Right ventricle myocardium superior (tissue), 1 donor: ENCODE measurements around the gene BICC1. TPM values are rescaled to one million over a fixed set of nuclear protein-coding genes. Genes with fewer than 3 reads are reported as not detected.
A peak's percentile ranks its signal among the peaks of the same experiment; 100 is the strongest.

Source experiments
- ATAC-seq: fragments of 200-7000 bp; cut with Tn5 transposase; one replicate; pipeline ENCODE4 v1.9.1; 2020; ENCODE audit warnings: mild to moderate bottlenecking; ENCODE audit not compliant: poor library complexity
- DNase-seq: peaks from one replicate; pipeline ENCODE4 v3.0.0-alpha.2; 2020
- intact Hi-C: fragments of 100-400 bp; cut with DNase I; formaldehyde crosslinking; loops from one replicate; pipeline ENCODE4 v1.11.2; 2022
- long read RNA-seq: library from polyadenylated mRNA; unstranded; transcript quantifications from one replicate; pipeline ENCODE4 v2.0.0, GENCODE V29; 2021
- total RNA-seq: library from RNA; stranded (reverse); fragmentation: NEBNext Ultra II Directional; extraction: Animal tissue kit (Norgen Biotek cat#: 25700); gene quantifications from one replicate; pipeline ENCODE4 v1.2.1, GENCODE V29; 2021
- donor health status: DM: no; HTN: yes; CAD: no; lungs with severe emphysema.

BICC1 gene, protein sequence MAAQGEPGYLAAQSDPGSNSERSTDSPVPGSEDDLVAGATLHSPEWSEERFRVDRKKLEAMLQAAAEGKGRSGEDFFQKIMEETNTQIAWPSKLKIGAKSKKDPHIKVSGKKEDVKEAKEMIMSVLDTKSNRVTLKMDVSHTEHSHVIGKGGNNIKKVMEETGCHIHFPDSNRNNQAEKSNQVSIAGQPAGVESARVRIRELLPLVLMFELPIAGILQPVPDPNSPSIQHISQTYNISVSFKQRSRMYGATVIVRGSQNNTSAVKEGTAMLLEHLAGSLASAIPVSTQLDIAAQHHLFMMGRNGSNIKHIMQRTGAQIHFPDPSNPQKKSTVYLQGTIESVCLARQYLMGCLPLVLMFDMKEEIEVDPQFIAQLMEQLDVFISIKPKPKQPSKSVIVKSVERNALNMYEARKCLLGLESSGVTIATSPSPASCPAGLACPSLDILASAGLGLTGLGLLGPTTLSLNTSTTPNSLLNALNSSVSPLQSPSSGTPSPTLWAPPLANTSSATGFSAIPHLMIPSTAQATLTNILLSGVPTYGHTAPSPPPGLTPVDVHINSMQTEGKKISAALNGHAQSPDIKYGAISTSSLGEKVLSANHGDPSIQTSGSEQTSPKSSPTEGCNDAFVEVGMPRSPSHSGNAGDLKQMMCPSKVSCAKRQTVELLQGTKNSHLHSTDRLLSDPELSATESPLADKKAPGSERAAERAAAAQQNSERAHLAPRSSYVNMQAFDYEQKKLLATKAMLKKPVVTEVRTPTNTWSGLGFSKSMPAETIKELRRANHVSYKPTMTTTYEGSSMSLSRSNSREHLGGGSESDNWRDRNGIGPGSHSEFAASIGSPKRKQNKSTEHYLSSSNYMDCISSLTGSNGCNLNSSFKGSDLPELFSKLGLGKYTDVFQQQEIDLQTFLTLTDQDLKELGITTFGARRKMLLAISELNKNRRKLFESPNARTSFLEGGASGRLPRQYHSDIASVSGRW
- total RNA-seq, result 6.1 TPM
- long read RNA-seq, partial matches to known transcripts, result 0 of 3 reads
- long read RNA-seq, other reads (novel, unspliced or antisense), result 3 of 3 reads

GRCh38 chr10:58512491-58513187 is at the start of gene BICC1:
BICC1 (plus strand) TSS chr10:58512872; CDS start chr10:58513144, 272 bp downstream.
- DNase-seq (peak; percentile 62), ATAC-seq (peak; percentile 88)
- intact Hi-C loops, result no loop called here

GRCh38 chr10:58464956-58465355 is 47.7 kb upstream of the BICC1 start:
- ATAC-seq (no peak), DNase-seq (no peak)
- intact Hi-C loops, result no loop called here

- ATAC-seq, result peak; percentile 18
- DNase-seq, result no peak
- intact Hi-C loops, result no loop called here
Observed at GRCh38 chr10:58465629-58466028, 47.0 kb upstream of the BICC1 start.

DNA sequence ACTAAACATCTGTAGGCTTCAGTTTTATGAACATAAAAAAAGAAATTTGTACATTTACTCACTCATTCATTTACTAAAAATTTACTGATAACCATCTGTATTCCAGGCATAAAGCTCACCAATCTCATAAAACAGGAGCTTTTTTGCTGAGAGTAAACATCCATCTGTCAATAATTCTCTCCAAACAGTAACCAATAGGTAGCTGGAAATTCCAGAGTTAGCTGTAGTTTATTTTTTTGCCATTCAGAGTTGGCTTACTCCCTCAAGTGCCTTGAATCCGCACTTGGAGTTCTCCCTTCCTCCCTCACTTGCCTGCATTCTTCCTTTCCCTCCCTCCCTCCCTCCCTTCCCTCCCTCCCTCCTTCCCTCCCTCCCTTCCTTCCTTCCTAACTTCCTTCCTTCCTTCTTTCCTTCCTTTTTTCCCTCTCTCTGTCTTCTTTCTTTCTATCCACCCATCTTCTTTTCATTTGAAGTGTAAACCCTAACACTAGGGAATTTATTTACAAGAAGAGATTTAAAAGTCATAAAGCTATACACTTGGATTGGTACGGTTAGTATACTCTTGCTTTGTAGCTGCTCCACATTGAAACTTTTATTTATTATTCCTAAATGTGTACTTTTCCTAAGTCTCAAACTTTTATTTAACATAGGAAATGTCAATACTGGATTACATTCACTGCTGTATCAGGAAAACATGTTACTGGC is 44.6 kb upstream of the BICC1 start:
- no peak for DNase-seq
- intact Hi-C loops, result no loop called here
- no peak for ATAC-seq

GRCh38 chr10:58473976-58474375 is 38.7 kb upstream of the BICC1 start:
- intact Hi-C loops, result no loop called here
- ATAC-seq, result no peak
- DNase-seq, result no peak

- intact Hi-C loops, result no loop called here
- ATAC-seq, result peak; percentile 70
- no peak for DNase-seq
Observed at GRCh38 chr10:58475322-58476277, 37.1 kb upstream of the BICC1 start.

- intact Hi-C loops, result no loop called here
- ATAC-seq, result peak; percentile 85
- peak; percentile 70 for DNase-seq
Observed at GRCh38 chr10:58477122-58477521, 35.5 kb upstream of the BICC1 start.

DNA sequence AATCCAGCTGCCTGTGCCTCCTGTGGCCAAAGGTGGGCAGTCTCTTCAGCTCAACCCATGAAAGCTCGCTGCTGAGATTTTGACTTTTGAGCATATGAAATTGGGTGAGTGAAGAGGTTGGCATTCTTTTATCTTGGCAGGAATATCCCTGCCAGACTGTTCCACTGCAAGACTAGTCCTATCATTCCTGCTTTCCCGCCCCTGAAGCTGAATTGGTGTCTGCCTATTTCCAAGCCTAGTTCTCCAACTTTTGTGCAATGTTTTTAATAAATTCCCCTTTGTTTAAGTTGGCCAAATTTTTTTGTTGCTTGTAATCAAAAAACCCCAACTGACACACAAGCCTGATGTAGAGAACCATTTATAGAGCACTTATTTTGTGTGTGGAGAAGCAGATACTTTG is 34.8 kb upstream of the BICC1 start:
- no peak for DNase-seq
- ATAC-seq, result peak; percentile 34

DNA sequence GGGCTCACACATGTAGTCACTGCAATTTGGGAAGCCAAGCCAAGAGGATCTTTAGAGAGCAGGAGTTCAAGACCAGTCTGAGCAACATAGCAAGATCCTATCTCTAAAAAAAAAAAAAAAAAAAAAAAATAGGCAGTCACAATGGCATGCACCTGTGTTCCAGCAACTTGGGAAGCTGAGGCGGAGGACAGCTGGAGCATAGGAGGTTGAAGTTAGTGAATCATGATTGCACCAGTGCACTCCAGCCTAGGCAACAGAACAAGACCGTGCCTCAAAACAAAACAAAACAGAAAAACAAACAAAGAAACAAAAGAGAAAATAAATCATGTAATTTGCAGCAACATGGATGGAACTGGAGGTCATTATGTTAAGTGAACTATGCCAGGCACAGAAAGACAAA is 33.6 kb upstream of the BICC1 start:
- intact Hi-C loops, result no loop called here
- DNase-seq (no peak), ATAC-seq (no peak)

More for the DNA sequence above, 34.8 kb upstream of the BICC1 start:
- intact Hi-C loops, result no loop called here

DNA sequence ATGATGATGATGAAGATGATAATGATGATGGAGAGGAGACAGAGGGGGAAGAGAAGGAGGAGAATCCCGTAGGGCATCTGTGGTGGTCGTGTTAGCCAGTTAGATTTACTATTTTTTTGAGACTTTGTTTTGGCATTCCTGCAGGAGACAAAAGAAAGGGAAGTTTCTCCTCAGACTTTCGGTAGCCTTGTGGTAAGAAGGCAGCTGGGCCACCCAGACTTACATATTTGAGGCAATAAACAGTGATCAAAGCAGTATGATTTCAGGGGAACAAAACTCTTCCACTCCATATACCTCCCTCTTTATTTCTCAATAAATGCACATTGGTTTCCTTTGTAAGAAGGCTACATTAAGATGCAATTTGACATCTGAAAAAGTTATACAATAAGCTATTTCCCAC is 32.4 kb upstream of the BICC1 start:
- no peak for DNase-seq
- no peak for ATAC-seq
- intact Hi-C loops, result no loop called here

DNA sequence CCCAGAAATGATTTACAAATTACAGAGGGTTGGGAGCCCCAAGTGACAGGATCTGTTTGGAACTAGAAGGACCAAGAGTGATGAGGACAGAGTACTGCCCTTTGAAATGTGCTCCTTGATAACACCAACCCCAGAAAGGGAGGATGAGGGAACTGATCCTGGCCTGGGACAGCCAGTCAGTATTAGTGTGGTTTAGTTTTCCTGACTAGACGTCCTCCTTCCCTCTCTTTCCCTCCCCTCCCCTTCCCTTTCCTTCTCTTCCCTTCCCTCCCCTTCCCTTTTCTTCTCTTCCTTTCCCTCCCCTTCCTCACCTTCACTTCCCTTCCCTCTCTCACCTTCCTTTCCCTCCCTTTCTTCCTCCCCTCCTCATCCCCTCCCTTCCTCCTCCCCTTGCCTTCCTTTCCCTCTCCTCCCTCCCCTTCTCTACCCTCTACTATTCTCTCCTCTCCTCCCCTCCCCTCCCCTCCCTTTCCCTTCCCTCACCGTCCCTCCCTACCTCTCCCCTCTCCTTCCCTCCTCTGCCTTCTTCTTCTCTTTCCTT is 31.0 kb upstream of the BICC1 start:
- ATAC-seq, result no peak

GRCh38 chr10:58486821-58487220 is 25.9 kb upstream of the BICC1 start:
- ATAC-seq (peak; percentile 49), DNase-seq (no peak)
- intact Hi-C loops, result no loop called here

More for the DNA sequence above, 31.0 kb upstream of the BICC1 start:
- DNase-seq, result no peak
- intact Hi-C loops, result no loop called here

DNA sequence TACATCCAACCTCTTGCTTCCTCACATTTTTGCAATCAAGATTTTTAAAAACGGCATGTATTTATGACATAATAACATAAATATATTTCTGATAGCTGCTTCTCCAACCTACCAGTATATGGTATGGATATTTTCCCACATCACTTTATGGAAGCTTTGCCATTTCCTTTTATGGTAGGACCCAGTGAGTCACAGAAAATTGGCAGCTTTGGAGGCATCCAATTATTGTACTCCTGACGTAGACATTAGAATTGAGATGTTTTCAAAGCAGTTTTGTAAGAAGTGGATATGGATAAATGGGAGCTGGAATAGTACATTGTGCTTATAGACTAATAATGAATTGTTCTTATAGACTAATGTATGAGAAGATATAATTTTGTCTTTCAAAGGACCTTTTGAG is 23.8 kb upstream of the BICC1 start:
- DNase-seq (no peak), ATAC-seq (no peak)
- intact Hi-C loops, result no loop called here

DNA sequence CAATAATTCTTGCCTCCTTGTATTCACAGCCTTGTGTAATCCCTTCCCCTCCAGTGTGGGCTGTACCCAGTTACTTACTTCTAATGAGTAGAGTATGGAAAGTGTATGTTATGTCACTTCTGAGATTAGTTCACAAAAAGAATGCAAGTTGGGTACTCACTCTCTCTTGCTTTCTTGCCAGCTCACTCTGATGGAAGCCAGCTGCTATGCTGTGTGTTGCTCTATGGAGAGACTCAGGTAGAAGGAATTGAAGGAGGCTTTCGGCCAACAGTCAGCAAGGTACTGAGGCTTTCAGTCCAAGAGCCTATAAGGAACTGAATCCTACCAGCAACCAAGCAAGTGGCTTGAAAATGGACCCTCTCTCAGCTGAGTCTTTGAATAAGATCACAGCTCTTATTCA is 9.7 kb upstream of the BICC1 start:
- intact Hi-C loops, result no loop called here
- DNase-seq (no peak), ATAC-seq (no peak)

DNA sequence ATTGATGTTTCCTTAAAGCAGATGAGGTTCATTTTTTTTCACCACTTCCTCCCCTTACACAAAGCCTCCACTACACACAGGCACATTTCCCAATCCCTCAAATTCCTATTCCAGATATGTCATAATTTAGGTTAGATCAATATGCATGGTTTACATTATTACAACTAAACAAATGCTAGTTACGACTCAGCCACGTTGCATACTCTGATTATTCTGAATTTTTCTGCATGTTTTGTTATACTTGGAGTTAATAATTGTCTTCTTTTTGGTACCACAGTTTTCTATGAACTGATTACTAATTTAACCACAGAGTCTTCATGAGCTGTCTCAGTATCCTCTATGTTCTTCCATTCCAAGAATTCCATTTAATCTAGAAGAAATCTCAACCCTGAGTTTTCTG is 4.4 kb upstream of the BICC1 start:
- intact Hi-C loops, result no loop called here
- DNase-seq, result no peak
- no peak for ATAC-seq

- ATAC-seq (peak; percentile 51), DNase-seq (peak; percentile 59)
- intact Hi-C loops, result no loop called here
Observed at GRCh38 chr10:58511765-58512490, 744 bp upstream of the BICC1 start.
